Epidermal melanocyte (primary cell): Measurements from ENCODE around the gene CD83.
"Not testable (repeated sequence)": the region's sequence is repeated elsewhere in the genome, so short reads cannot be mapped to it uniquely, and the experiment has no call there.

ENCODE experiments used
- DNase-seq: peaks from one replicate; pipeline ENCODE4 v3.0.0; 2011; ENCODE audit warnings: low spot score; ENCODE audit not compliant: insufficient read length

Gene CD83, protein sequence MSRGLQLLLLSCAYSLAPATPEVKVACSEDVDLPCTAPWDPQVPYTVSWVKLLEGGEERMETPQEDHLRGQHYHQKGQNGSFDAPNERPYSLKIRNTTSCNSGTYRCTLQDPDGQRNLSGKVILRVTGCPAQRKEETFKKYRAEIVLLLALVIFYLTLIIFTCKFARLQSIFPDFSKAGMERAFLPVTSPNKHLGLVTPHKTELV

DNA sequence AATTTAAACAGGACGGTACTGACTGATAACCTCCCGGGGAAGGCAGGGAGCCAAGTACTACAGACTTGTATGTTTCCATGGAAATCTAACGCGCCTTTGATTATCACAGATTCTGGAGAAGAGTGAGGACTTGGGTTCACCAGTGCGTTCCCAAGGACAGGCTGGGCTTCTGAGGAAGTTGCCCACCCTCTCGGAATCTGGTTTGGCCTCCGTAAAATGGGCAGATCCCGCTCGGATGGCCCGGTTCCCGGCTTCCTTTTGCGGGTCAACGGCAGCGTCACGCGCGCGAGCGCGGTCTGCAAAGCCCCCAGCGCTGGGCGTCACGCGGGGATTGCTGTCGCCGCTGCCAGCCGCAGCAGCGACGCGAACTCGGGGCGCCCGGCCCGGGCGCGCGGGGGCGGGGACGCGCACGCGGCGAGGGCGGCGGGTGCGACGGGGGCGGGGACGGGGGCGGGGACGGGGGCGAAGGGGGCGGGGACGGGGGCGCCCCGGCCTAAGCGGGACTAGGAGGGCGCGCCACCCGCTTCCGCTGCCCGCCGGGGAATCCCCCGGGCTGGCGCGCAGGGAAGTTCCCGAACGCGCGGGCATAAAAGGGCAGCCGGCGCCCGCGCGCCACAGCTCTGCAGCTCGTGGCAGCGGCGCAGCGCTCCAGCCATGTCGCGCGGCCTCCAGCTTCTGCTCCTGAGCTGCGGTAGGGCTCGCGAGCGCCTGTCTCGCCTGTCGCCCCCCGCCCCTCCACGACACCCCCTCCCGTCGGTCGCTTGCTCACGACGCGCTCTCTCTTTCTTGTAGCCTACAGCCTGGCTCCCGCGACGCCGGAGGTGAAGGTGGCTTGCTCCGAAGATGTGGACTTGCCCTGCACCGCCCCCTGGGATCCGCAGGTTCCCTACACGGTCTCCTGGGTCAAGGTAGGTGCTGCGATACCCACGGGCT is at the start of gene CD83:
Gene CD83, plus strand, starts transcription at position 615 of the 933 bp plus-strand sequence. Its CDS starts 40 bp downstream, at position 655.
- peak; percentile 82 for DNase-seq

DNA sequence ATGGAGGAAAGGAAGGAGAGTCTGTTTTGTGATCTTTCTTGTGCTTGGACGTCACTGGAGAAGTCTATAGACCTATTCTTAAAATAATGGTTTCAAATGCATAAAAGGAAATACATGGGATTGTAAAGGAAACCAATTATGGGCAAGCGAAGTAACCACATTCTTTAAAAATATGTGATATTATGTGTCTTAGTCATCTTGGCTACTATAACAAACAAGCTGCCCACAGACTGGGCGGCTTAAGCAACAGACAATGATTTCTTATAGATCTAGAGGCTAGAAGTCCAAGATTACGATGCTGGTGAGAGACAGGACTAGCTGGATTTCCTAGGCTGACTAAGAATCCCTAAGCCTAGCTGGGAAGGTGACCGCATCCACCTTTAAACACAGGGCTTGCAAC is 49.4 kb upstream of the CD83 start:
- DNase-seq = no peak

DNA sequence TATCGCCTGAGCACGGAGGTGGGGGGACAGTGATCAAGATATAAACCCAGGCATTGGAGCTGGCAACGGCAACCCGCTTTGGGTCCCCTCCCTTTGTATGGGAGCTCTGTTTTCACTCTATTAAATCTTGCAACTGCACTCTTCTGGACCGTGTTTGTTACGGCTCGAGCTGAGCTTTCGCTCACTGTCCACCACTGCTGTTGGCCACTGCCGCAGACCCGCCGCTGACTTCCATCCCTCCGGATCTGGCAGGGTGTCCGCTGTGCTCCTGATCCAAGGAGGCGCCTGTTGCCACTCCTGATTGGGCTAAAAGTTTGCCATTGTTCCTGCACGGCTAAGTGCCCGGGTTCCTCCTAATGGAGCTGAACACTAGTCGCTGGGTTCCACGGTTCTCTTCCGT is 48.9 kb upstream of the CD83 start:
- DNase-seq = no peak

DNA sequence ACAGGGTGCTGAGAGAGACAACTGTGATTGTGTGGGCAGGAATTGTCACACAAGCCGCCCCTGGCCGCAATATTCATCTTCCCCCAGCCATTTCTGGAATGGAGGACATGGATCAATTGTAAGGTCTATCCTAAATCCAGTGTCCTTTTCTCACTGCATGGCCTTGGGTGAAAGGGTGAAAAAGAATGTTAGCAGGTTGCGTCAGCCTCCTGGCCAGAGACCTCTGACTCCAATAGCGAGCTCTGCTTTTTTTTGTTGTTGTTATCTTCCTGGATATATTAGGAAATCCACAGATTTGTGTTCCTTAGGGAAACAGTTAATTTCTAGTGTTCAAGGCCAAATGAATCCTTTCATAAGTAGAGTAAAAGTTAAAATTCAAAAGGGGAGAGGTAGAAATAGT is 47.1 kb upstream of the CD83 start:
- no peak for DNase-seq

DNA sequence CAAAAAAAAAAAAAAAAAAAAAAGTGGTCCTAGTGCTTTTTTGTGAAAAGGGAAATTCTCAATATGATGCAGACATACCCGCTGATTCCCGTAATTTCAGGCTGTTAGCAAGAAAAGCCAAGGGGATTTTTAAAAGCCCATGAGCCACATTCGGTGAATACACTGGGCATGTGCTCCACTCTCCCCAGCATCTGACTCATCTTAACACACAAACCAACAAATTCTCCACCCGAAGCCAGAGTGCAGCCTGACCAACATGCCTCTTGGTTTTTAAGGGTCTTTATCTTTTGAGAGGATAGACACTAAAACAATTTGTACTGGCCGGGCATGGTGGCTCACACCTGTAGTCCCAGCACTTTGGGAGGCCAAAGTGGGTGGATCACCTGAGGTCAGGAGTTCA is 45.5 kb upstream of the CD83 start:
- DNase-seq = no peak

DNA sequence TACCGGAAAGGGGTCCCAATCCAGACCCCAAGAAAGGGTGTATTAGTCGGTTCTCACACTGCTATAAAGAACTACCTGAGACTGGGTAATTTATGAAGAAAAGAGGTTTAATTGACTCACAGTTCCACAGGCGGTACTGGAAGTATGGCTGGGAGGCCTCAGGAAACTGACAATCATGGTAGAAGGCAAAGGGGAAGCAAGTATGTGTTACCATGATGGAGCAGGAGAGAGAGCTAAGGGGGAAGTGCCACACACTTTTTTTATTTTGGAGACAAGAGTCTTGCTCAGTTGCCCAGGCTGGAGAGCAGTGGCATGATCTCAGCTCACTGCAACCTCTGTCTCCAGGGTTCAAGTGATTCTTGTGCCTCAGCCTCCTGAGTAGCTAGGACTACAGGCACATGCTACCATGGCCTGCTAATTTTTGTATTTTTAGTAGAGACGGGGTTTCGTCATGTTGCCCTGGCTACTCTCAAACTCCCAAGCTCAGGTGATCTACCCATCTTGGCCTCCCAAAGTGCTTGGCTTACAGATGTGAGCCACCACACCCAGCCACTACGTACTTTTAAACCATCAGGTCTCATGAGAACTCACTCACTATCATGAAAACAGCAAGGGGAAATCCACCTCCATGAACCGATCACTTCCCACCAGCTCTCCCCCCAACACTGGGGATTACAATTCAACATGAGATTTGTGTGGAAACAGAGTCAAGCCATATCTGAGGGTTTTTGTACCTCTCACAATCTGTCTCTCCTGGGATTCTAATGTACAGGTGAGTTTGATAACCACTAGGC is 43.8 kb upstream of the CD83 start:
- not testable (repeated sequence) for DNase-seq

DNA sequence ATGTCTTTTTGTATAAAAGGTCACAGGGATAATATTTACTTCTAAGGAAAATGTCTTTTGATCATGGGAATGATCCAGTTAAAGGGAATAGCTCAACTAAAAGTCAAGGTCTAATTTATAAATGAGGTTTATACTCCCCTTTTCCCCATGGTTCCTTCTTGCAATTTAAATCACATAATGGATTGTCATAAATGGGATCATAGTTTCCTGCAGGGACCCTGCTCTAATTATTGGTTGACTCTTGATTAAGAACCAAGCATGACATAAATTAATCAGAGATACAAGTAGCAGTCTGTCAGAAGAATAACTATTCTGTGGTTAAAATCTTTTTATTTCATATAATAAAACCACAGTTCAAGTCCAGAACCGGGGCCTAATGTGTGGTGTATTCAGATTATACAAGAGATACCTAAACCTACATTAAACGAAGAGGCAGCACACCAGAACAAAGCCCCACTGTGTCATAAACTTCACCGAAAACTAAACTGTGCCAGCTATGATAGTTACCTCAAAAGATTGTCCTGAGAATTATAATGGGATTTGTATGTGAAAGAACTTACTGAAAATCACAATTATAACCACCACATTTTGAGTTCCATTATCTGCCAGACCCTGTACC is 43.0 kb upstream of the CD83 start:
- no peak for DNase-seq

DNA sequence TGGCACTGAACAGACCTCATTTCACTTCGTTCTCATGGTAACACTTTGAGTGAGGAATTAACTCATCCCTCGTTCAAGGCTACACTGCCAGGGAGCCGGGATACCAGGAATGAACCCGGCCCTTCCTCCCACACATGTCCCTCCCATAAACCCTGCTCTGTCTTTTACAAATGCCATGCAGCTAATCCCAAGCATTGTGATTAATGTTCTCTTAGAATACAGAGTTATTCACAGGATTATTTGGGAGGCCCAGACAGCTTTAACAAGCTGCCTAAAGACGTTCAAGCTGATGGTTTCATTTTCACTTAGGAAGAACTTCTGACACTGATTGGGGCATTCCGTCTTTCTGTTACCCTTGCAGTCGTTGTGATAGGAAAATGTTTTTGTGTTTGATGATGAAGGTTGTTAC is 42.5 kb upstream of the CD83 start:
- DNase-seq = no peak

DNA sequence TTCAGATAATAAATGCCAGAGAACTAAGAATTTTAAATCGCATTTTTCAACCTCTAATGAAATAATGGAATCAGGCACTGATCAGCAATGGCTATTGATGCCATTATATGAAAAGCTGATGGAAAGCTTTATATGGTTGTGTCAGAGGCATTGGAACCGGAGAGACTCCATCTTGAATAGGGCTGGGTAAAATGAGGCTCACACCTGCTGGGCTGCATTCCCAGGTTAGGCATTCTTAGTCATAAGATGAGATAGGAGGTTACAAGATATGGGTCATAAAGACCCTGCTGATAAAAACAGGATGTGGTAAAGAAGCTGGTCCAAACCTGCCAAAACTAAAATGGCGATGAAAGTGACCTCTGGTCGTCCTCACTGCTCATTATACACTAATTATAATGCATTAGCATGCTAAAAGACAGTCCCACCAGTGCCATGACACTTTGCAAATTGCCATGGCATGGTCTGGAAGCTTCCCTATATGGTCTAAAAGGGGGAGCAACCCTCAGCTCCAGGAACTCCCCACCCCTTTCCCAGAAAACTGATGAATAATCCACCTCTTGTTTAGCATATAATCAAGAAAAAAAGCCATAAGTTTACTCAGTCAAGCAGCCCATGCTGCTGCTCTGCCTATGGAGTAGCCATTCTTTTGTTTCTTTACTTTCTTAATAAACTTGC is 40.2 kb upstream of the CD83 start:
- no peak for DNase-seq

DNA sequence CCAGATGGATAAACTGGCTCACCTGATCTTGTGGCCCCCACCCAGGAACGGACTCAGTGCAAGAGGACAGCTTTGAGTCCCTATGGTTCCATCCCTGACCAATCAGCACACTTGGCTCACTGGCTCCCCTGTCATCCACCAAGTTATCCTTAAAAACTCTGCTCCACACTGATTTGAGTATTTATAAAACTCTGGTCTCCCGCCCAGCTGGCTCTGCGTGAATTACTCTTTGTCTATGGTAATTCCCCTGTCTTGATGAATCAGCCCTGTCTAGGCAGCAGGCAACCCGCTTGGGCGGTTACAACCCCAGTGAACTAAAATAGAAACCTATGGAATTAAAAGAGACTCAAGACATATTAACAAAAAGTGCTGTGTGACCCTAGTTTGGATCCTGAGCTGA is 38.1 kb upstream of the CD83 start:
- no peak for DNase-seq

DNA sequence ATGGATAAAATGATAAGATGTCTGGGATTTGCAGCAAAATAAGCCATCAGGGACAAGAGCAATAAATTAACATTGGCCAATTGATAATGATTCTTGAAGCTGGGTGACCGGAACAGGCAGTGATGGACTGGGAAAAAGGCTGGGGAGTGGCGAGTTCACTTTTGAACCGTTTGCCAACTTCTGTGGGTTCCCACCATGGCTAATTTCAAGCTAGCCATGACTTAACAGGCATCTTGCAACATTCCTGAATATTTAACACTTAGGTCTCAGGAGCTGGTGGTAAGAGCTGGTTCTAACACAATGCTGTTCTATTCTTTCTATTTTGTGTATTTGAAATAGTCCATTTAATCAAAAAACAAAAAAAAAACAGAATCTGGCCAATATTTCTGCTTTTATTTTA is 37.6 kb upstream of the CD83 start:
- DNase-seq = no peak

DNA sequence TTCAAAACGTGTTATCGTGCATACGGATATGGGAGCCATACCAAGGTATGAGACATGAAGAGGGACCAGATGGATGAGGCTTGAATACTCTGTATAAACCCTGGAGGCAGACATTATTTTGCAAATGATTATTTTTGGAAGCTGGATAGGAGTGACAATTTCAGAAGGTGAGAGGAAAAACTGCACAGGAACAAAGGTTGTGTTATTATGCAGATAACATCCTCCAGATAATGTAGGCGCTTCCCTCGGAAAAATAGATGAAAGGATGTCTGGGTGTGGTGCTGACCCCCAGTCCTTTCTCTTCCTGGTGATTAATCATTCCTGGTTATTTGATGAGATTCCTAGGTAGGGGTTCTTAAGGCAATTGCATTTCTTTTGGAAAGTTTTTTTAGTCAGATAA is 36.4 kb upstream of the CD83 start:
- DNase-seq = no peak

DNA sequence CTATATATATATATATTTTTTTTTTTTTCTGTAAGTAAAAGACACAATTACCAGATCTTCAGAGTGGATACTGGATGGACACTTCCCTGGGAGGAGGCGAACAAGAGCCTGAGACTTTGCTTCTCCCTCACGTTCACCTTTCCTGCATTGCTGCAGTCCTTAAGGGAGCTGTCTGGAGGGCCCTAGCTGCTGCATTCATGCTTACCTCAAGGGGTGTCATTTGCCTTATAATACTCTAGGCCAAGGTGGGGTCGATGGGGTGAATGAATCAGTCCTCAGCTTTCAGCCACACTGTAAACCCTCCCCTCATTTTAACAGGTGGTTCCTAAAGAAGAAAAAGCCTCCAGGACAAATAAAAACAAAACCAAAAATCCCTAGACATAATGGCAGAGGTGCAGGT is 34.8 kb upstream of the CD83 start:
- DNase-seq = no peak

DNA sequence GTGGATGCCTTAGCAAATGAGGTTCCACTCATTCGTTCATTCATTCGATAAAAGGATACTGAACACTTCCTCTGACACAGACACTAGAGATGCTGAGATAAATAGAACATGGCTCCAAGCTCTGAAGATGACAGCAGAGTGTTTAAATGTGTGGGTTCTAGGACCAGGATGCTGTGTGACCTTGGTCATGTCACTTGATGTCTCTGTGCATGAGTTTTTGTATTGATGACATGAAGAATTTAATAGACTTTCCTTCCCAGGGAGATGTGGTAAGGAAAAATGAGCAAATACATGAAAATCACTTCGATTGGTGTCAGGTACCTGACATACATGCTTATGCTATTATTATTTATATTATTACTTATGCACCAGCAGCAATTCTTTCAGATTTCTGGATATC is 34.3 kb upstream of the CD83 start:
- DNase-seq = no peak

DNA sequence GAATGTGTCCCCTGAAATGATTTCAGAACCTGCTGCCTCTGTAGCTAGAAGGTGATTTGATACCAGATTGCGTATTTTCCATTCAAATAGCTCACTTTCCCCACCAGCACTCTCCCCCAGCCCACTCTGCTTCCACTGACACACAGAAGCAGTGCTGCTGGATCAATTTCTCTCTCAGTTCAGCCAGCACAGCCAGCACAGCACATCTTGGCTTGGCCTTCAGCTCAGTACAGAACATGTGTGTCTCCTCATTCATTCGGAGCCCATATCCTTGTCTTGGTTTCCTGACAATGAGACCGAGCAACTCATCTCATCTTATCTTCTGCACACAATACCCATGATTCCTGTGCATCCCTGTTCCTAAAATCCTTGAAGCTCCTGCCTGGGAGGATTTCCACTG is 33.8 kb upstream of the CD83 start:
- DNase-seq = no peak

DNA sequence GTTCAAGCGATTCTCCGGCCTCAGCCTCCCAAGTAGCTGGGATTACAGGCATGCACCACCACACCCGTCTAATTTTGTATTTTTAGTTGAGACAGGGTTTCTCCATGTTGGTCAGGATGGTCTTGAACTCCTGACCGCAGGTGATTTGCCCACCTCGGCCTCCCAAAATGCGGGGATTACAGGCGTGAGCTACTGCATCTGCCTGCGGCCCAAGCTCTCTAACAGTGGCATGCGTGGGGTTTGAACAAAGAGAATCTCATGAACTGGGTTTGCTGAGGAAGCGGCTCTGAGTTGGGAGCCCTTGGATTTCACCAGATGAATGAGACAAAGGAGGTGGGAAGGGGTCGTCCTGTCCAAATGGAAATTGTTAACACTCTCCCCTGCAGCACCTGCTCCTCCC is 33.2 kb upstream of the CD83 start:
- no peak for DNase-seq

DNA sequence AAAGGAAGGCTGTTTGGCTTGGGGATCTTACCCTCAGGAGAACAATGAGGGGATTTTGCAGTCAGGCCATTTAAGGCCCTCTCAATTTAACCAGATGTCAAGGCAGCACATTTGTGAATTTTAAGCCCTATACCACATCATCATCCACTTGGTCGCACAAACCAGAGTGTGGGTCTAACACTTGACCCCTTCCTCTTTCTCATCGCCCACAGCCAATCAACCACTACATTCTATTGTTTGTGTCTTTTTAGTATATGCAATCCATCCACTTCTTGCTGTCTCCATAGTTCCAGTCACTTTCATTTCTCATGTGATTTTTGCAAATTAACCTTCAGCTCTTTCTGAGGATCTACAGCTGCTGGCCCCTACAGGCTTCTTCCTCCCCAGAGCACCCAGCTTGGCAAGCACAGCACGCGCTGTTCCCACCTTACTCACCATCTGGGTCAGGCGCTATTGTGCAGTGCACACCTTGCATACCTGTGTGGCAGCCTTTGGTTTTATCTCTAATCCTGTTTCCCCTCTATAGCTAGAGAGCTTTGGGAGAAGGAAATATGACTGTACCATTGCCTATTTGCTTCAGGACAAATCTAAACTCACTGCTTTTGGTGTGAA is 32.3 kb upstream of the CD83 start:
- DNase-seq = no peak

DNA sequence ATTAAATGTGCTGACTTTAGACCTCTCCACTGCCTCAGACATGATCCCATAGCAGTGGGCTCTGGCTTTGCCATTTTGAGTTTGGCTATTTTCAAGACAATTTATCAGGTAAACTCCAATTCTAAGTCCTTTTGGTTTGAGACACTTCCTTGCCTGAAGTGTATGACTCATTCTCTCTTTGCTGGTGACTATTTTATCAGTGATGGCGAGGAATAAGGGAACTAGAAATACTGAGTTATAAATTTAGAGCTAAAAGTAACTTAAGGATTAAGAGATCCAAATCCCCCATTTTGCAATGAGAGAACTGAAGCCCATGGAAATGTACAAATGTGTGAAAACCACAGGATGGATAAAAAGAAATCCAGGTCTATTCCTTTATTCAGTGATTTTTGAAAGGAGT is 30.9 kb upstream of the CD83 start:
- DNase-seq = no peak

DNA sequence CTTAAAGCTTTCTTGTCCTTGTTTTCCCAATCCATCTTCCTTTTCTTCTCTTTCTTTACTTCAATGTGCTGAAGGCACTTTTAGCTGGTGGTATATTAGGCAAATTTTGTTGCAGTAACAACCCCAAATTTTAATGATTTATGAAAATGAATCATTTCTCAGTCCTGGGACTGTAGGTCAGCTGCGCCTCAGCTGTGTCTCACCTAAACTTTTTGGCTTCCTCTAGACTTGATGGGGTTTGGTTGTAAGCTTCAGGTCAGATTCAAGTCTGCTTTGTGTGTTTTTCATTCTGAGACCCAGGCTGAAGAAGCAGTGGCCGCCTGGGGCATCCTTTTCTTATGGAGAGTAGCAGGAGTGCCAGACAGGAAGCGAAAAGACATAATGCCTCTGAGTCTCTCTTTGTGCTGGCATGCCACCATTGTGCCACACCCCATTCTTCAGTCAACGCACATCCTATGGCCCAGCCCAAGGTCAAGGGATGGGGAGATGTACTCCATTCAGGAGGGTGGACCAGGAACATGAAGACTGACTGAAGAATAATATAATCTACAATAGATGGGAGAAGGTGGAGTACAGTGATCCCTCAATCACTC is 28.9 kb upstream of the CD83 start:
- no peak for DNase-seq

DNA sequence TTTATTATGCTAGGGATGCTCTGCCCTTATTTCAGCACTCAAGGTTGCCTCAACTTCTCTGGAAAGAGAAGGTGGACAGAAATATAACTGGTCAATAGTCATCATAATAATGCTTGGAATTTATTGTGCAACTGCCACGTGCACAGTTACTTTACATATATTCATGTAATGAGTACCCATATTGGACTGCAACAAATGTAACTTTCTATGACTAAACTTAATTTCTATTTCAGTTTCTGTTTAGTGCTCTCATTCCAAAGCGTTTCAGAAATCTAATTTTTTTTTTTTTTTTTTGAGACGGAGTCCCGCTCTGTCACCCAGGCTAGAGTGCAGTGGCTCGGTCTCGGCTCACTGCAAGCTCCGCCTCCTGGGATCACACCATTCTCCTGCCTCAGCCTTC is 28.3 kb upstream of the CD83 start:
- no peak for DNase-seq
